ENCODE results near the gene ACAP1. TPM values are rescaled to one million over a fixed set of nuclear protein-coding genes. Genes with fewer than 3 reads are reported as not detected.

The ACAP1 gene
- total RNA-seq, 1 donor from 2014 or later, result 0.53 TPM

DNA sequence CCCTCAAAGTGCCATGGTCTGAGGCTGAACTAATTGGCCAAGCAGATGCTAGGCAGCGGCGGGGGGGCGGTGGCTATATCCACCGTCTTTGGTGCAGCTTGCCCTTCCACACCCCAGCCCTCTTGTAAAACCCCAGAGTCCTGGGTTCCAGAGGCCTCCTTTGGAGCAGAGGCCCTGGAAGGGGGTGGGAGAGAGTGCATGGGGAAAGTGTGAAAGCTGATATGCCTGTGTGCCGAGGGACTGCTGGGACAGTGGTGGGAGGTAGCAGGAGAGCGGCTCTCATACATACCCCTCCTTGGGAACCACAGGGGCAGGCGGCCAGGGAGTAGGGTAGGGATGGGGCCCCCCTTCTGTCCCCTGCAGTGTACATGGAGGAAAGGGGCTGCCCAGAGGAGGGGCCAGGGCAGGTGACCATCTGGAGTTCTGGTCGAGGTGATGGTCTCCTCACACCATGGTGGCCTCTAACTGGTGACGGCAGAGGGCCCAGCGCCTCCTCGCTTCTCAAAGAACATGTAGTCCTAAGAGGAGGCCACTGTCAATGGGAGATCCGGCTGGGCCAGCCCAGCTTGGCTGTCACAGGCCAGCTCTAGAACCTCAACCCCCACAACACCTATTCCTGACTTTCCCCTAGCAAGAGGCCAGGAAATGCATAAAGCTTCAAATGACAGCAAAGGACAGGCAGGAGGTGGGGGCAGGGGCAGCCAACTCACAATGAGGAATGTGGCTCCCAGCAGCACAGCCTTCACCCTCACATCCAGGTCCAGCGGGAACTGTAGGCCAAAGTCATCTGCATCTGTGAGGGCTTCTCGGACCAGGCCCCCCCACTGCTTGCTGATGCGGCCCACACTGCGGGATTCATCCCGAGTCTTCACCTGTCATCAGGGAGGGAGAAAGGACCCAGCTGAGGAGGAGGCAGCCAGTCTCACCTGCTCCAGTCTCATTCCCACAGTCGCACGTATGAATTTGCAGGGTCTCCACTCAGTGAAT lies 53.9 kb downstream of the ACAP1 start:
- no peak for DNase-seq (ENCODE audit: low read depth, low spot score)

GRCh38 chr17:7391307-7391706 lies 55.0 kb downstream of the ACAP1 start:
- no peak for DNase-seq (ENCODE audit: low read depth, low spot score)

DNA sequence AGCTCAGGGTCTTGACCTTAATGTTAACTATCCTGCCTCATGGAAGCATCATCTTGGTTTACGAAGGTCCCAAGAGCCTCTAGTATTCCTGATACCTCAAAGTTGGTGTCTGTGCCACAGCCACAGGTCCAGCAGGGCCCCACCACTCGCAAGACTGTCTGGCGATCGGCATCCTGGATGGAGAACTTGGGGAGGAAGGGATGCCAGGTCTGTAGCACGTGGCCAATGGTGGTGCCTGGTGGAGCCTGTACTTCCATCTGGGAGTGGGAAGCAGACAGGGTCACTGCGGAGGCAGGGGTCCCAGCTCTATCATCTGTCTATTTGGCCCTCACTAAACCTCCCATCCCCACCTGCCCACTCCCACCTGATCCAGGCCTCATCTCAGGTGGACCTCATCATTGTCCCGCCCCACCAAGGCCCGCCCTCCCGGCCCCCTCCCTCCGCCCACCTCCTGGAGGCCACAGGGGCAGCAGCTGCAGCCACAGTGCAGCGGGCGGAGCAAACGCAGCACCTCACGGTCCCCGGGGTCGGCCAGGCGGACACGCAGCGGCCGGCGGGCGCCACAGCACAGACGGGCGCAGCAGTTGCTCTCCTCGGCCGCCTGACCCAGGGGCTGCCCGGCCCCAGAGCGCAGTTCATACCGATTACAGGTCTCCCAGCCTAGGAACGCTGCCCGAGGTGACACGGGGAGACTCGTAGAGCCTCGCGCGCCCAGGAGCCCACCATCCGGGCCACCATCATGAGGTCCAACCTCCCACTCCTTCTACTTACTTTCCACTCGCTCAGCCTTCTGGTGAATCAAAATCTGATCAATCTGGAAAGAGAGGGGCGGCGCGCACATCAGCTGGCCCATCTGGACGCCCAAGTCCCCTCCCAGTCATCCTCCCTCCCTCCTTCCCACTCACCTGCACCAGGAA lies 56.6 kb downstream of the ACAP1 start:
- DNase-seq (ENCODE audit: low read depth, low spot score), result no peak

GRCh38 chr17:7393613-7394451 lies 57.5 kb downstream of the ACAP1 start:
- no peak for DNase-seq (ENCODE audit: low read depth, low spot score)

- DNase-seq (ENCODE audit: low read depth, low spot score), result peak; percentile 62
Measured at GRCh38 chr17:7394452-7395191, 58.3 kb downstream of the ACAP1 start, which contains the start of gene PLSCR3. PLSCR3 (minus strand) TSS chr17:7394525; CDS start chr17:7394110, 415 bp downstream.

DNA sequence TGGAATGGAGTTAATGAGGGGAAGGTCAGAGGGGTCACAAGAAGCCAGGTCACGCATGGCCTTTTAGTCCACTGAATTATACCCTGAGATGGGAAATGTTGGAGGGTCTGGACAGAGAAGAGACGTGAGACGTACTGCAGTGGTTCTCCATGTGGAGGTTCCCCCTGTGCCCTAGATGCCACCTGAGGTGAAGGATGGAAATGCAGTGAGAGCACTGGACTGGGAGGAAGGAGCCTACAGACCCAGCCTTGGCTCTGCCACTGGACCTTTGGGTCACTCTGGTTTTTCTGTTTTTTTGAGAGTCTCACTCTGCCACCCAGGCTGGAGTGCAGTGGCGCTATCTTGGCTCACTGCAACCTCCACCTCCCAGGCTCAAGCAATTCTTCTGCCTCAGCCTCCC lies 59.8 kb downstream of the ACAP1 start:
- DNase-seq (ENCODE audit: low read depth, low spot score), result no peak

DNA sequence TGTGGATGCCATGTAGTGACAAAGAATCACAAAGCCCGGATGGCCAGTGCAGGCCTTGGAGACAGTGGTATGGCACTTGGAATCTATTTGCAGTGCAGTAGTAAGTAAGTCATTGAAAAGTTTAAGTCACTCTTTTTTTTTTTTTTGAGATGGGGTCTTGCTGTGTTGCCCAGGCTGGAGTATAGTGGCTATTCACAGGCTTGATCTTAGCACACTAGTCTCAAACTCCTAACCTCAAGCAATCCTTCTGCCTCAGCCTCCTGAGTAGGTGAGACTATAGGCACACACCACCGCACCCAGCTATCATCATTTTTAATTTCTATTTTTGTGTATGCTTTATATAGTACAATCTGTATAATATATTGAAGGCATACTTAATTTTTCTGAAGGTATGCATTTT lies 62.3 kb downstream of the ACAP1 start:
- no peak for DNase-seq (ENCODE audit: low read depth, low spot score)

Other genes starting within 250 kb of the ACAP1 start
- not detected in 2 replicates for gene ASGR2, start 221.7 kb upstream of the ACAP1 start, total RNA-seq
- 10.6 and 16.4 TPM in 2 replicates for gene ASGR1, start 157.2 kb upstream of the ACAP1 start, total RNA-seq
- 11.3 and 12.5 TPM in 2 replicates for gene DLG4, start 116.7 kb upstream of the ACAP1 start, total RNA-seq
- gene ACADVL, start 116.6 kb upstream of the ACAP1 start, total RNA-seq, result 184 and 219 TPM in 2 replicates
- gene DVL2, start 102.0 kb upstream of the ACAP1 start, total RNA-seq, result 35.2 and 40.4 TPM in 2 replicates
- gene PHF23, start 97.1 kb upstream of the ACAP1 start, total RNA-seq, result 47.1 and 49.1 TPM in 2 replicates
- gene GABARAP, start 94.1 kb upstream of the ACAP1 start, total RNA-seq, result 101 and 120 TPM in 2 replicates
- 28.8 and 30.7 TPM in 2 replicates for gene CTDNEP1, start 84.8 kb upstream of the ACAP1 start, total RNA-seq
- 38.2 and 42.3 TPM in 2 replicates for gene ELP5, start 84.3 kb upstream of the ACAP1 start, total RNA-seq
- 20.7 and 26.8 TPM in 2 replicates for gene CLDN7, start 74.1 kb upstream of the ACAP1 start, total RNA-seq
- 0.07 and 0.11 TPM in 2 replicates for gene SLC2A4, start 54.8 kb upstream of the ACAP1 start, total RNA-seq
- 0.07 and 0.32 TPM in 2 replicates for gene YBX2, start 41.9 kb upstream of the ACAP1 start, total RNA-seq
- gene EIF5A, start 28.9 kb upstream of the ACAP1 start, total RNA-seq, result 799 and 805 TPM in 2 replicates
- 24.8 and 41.6 TPM in 2 replicates for gene GPS2, start 21.2 kb upstream of the ACAP1 start, total RNA-seq
- 14.4 and 28.3 TPM in 2 replicates for gene NEURL4, start 7.2 kb upstream of the ACAP1 start, total RNA-seq
- 2.5 and 4.0 TPM in 2 replicates for gene KCTD11, start 15.6 kb downstream of the ACAP1 start, total RNA-seq
- not detected in 2 replicates for gene TMEM95, start 18.6 kb downstream of the ACAP1 start, total RNA-seq
- gene TNK1, start 44.6 kb downstream of the ACAP1 start, total RNA-seq, result 0.26 and 0.60 TPM in 2 replicates
- gene PLSCR3, start 58.0 kb downstream of the ACAP1 start, total RNA-seq, result 17.5 and 18.7 TPM in 2 replicates
- 56.9 and 189 TPM in 2 replicates for gene TMEM256, start 67.6 kb downstream of the ACAP1 start, total RNA-seq
- gene NLGN2, start 71.3 kb downstream of the ACAP1 start, total RNA-seq, result 1.7 and 2.6 TPM in 2 replicates
- not detected in 2 replicates for gene SPEM1, start 83.8 kb downstream of the ACAP1 start, total RNA-seq
- gene SPEM2, start 89.1 kb downstream of the ACAP1 start, total RNA-seq, result not detected in 2 replicates
- not detected in 2 replicates for gene SPEM3, start 92.3 kb downstream of the ACAP1 start, total RNA-seq
- 5.2 and 7.3 TPM in 2 replicates for gene TMEM102, start 98.9 kb downstream of the ACAP1 start, total RNA-seq
- 0.42 and 0.73 TPM in 2 replicates for gene FGF11, start 103.0 kb downstream of the ACAP1 start, total RNA-seq
- 7.1 and 7.5 TPM in 2 replicates for gene CHRNB1, start 108.5 kb downstream of the ACAP1 start, total RNA-seq
- 10.8 and 11.2 TPM in 2 replicates for gene ZBTB4, start 143.1 kb downstream of the ACAP1 start, total RNA-seq
- not detected in 2 replicates for gene SLC35G6, start 144.9 kb downstream of the ACAP1 start, total RNA-seq
- 65.3 and 93.4 TPM in 2 replicates for gene POLR2A, start 147.8 kb downstream of the ACAP1 start, total RNA-seq
- 6.1 and 8.2 TPM in 2 replicates for gene TNFSF12, start 212.5 kb downstream of the ACAP1 start, total RNA-seq
- gene TNFSF13, start 222.2 kb downstream of the ACAP1 start, total RNA-seq, result 1.1 and 1.3 TPM in 2 replicates
- 95.6 and 108 TPM in 2 replicates for gene SENP3, start 225.4 kb downstream of the ACAP1 start, total RNA-seq
- gene CD68, start 243.1 kb downstream of the ACAP1 start, total RNA-seq, result 2.0 and 3.6 TPM in 2 replicates
- 72.5 and 100 TPM in 2 replicates for gene MPDU1, start 247.3 kb downstream of the ACAP1 start, total RNA-seq

Data from pulmonary artery endothelial cell (primary cell).